Natural killer cell (primary cell): Measurements from ENCODE around the gene PRDM16. TPM values are rescaled to one million over a fixed set of nuclear protein-coding genes. Genes with fewer than 3 reads are reported as not detected.

ENCODE experiments used
- ATAC-seq, 3 donors: fragments of 150-1000 bp in 2 of 3; fragments of 200-7000 bp in 1 of 3; cut with Tn5 transposase; 1 replicate in 1 of 3; 2 replicates in 2 of 3; pipeline ENCODE4 v1.10.0; 2021; ENCODE audit warnings: mild to moderate bottlenecking in 2 of 3, moderate library complexity in 2 of 3
- DNase-seq, 2 donors: peaks; one replicate each; pipeline versions ENCODE4 v3.0.0 to v3.0.0-alpha.2; 2013 to 2021; ENCODE audit warnings: mixed read lengths in 1 of 2
- H3K27ac ChIP-seq: one replicate; pipeline ENCODE4 v1.5.1; 2013; ENCODE audit warnings: mild to moderate bottlenecking, low read length
- H3K27me3 ChIP-seq: one replicate; pipeline ENCODE4 v1.6.1; 2013; ENCODE audit warnings: low read length; ENCODE audit not compliant: control insufficient read depth, insufficient read depth
- H3K36me3 ChIP-seq: one replicate; pipeline ENCODE4 v1.6.1; 2013; ENCODE audit warnings: low read length; ENCODE audit not compliant: control insufficient read depth, insufficient read depth
- H3K4me1 ChIP-seq: one replicate; pipeline ENCODE4 v1.6.1; 2013; ENCODE audit warnings: low read length; ENCODE audit not compliant: control insufficient read depth, insufficient read depth
- H3K4me3 ChIP-seq: one replicate; pipeline ENCODE4 v1.5.1; 2013; ENCODE audit warnings: low read length
- H3K9me3 ChIP-seq: one replicate; pipeline ENCODE4 v1.6.1; 2013; ENCODE audit warnings: low read length; ENCODE audit not compliant: control insufficient read depth, insufficient read depth
- H3K27ac Mint-ChIP-seq, 2 donors: one replicate each; pipeline ENCODE4 v1.8.0; 2022; ENCODE audit warnings: mild to moderate bottlenecking in 2 of 2, mixed read lengths in 2 of 2, moderate library complexity in 1 of 2
- H3K27me3 Mint-ChIP-seq, 2 donors: one replicate each; pipeline ENCODE4 v1.8.0; 2022; ENCODE audit warnings: low read depth in 2 of 2, mixed read lengths in 2 of 2
- H3K36me3 Mint-ChIP-seq: one replicate; pipeline ENCODE4 v1.8.0; 2022; ENCODE audit warnings: mixed read lengths
- H3K4me1 Mint-ChIP-seq, 2 donors: one replicate each; pipeline ENCODE4 v1.8.0; 2022; ENCODE audit warnings: mixed read lengths in 2 of 2
- H3K4me3 Mint-ChIP-seq: one replicate; pipeline ENCODE4 v1.8.0; 2022; ENCODE audit warnings: mild to moderate bottlenecking, moderate library complexity, mixed read lengths
- H3K9me3 Mint-ChIP-seq, 2 donors: one replicate each; pipeline ENCODE4 v1.8.0; 2022; ENCODE audit warnings: mixed read lengths in 2 of 2
- CTCF ChIP-seq: fragments of 200-600 bp; IDR thresholded peaks from one replicate; pipeline ENCODE4 v1.8.0; 2022; ENCODE audit warnings: antibody characterized with exemption
- WGBS: methylation state at CpG from one replicate; pipeline ENCODE4 v1.1.7; 2013; ENCODE audit warnings: missing lambda C conversion rate; ENCODE audit not compliant: insufficient coverage; 5-methylcytosine and 5-hydroxymethylcytosine counted together
- intact Hi-C: fragments of 100-400 bp; cut with micrococcal nuclease; formaldehyde crosslinking; loops from one replicate; pipeline ENCODE4 v1.14.2; 2022
- total RNA-seq, 4 donors: library from RNA; stranded (reverse); fragments of 120-200 nt in 1 of 4; gene quantifications; one replicate each; pipeline versions ENCODE4 v1.2.3 to v1.2.4, GENCODE V29; 2013 to 2022

Gene PRDM16
- total RNA-seq, 3 donors from 2014 or later (not counting 1 experiment from before 2014, with no cell fraction given), result 0.25 to 0.64 TPM; not detected in 1

GRCh38 chr1:3021233-3021671 is 47.8 kb upstream of the PRDM16 start, which contains the start of gene ACTRT2:
Gene ACTRT2 (plus strand): TSS chr1:3021467. CDS start chr1:3021687, 220 bp downstream.
- intact Hi-C loops, result no loop called here
- no peak within 1 kb of the TSS for H3K4me3 Mint-ChIP-seq
- no peaks in the 10 kb centered on the region for H3K27me3 Mint-ChIP-seq
- no peaks in the 10 kb centered on the region for H3K4me1 Mint-ChIP-seq
- Histone ChIP-seq H3K36me3 (no peaks in the 10 kb centered on the region), H3K4me3 (no peak within 1 kb of the TSS), H3K4me1 (no peaks in the 10 kb centered on the region), H3K27ac (no peak within 1 kb of the TSS), H3K27me3 (no peaks in the 10 kb centered on the region), H3K9me3 (no peaks in the 10 kb centered on the region)
- no peak for TF ChIP-seq CTCF
- no peaks in the 10 kb centered on the region for H3K36me3 Mint-ChIP-seq
- ATAC-seq, result no peak
- WGBS, result 73% methylated on average over 8 of the region's 8 CpGs
- no peak for DNase-seq
- no peak within 1 kb of the TSS for H3K27ac Mint-ChIP-seq
- no peaks in the 10 kb centered on the region for H3K9me3 Mint-ChIP-seq

DNA sequence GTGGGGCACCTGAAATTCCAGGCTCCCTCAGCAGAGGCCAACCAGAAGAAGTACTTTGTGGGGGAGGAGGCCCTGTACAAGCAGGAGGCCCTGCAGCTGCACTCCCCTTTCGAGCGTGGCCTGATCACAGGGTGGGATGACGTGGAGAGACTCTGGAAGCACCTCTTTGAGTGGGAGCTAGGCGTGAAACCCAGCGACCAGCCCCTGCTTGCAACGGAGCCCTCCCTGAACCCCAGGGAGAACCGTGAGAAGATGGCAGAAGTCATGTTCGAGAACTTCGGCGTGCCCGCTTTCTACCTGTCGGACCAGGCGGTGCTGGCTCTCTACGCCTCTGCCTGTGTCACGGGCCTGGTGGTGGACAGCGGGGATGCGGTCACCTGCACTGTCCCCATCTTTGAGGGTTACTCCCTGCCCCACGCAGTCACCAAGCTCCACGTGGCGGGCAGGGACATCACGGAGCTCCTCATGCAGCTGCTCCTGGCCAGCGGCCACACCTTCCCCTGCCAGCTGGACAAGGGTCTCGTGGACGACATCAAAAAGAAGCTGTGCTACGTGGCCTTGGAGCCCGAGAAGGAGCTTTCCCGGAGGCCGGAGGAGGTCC is 47.1 kb upstream of the PRDM16 start:
- ATAC-seq (no peak), DNase-seq (no peak)
- no peaks in the 10 kb centered on the region for H3K9me3 Mint-ChIP-seq
- Histone ChIP-seq H3K9me3 (no peaks in the 10 kb centered on the region), H3K27me3 (no peaks in the 10 kb centered on the region), H3K4me1 (no peaks in the 10 kb centered on the region), H3K4me3 (no peak overlapping the region), H3K36me3 (no peaks in the 10 kb centered on the region), H3K27ac (no peak overlapping the region)
- no peaks in the 10 kb centered on the region for H3K27me3 Mint-ChIP-seq
- no peaks in the 10 kb centered on the region for H3K4me1 Mint-ChIP-seq
- H3K4me3 Mint-ChIP-seq, result no peak overlapping the region
- intact Hi-C loops, result no loop called here
- 92% methylated on average over 28 of the region's 28 CpGs for WGBS
- H3K27ac Mint-ChIP-seq, result no peak overlapping the region
- TF ChIP-seq CTCF, result no peak
- H3K36me3 Mint-ChIP-seq, result no peaks in the 10 kb centered on the region

DNA sequence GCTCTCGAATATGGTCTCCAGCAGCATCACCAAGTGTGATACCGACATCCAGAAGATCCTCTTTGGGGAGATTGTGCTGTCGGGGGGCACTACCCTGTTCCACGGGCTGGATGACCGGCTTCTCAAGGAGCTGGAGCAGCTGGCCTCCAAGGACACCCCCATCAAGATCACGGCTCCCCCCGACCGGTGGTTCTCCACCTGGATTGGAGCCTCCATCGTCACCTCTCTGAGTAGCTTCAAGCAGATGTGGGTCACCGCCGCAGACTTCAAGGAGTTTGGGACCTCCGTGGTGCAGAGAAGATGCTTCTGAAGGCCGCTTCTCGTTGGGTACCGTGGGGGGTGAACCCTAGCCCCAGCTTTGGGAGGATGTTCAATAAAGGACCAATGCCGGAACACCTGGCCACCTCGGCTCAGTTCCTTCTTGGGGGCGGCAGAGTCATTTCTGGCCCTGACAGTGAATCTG is 46.5 kb upstream of the PRDM16 start:
- ATAC-seq (no peak), DNase-seq (no peak)
- Mint-ChIP-seq H3K27ac (no peak overlapping the region), H3K9me3 (no peaks in the 10 kb centered on the region), H3K27me3 (no peaks in the 10 kb centered on the region), H3K36me3 (no peaks in the 10 kb centered on the region), H3K4me3 (no peak overlapping the region), H3K4me1 (no peaks in the 10 kb centered on the region)
- no peak for TF ChIP-seq CTCF
- Histone ChIP-seq H3K4me3 (no peak overlapping the region), H3K27me3 (no peaks in the 10 kb centered on the region), H3K9me3 (no peaks in the 10 kb centered on the region), H3K4me1 (no peaks in the 10 kb centered on the region), H3K27ac (no peak overlapping the region), H3K36me3 (no peaks in the 10 kb centered on the region)
- intact Hi-C loops, result no loop called here
- WGBS, result 91% methylated on average over 18 of the region's 18 CpGs

DNA sequence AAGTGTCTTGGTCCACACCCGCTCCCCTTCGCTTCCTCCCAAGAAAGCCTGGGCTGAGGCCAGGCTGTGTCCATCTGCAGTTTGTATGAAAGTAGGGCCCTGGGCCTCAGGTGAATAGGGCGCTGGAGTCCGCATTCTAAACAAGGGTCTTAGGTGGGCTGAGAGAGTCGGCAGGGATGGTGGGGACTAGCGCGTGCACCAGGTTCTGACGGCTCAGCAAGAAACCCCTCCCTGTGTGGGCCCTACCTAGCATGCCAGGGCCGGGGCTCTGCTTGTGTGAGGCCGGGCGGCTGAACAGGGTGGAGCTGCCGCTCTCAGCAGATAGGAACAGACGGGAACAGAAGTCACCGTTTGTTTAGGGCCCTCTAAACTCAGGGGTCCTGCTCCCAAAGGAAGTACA is 46.0 kb upstream of the PRDM16 start:
- intact Hi-C loops, result no loop called here
- Mint-ChIP-seq H3K9me3 (no peaks in the 10 kb centered on the region), H3K4me3 (no peak overlapping the region), H3K4me1 (no peaks in the 10 kb centered on the region), H3K36me3 (no peaks in the 10 kb centered on the region), H3K27me3 (no peaks in the 10 kb centered on the region), H3K27ac (no peak overlapping the region)
- 82% methylated on average over 14 of the region's 14 CpGs for WGBS
- Histone ChIP-seq H3K9me3 (no peaks in the 10 kb centered on the region), H3K4me1 (no peaks in the 10 kb centered on the region), H3K27ac (no peak overlapping the region), H3K36me3 (no peaks in the 10 kb centered on the region), H3K4me3 (no peak overlapping the region), H3K27me3 (no peaks in the 10 kb centered on the region)
- TF ChIP-seq CTCF, result no peak
- DNase-seq (no peak), ATAC-seq (no peak)
